Esophagus squamous epithelium (tissue), 4 donors: ENCODE results near the gene DGLUCY.

Source experiments
- CTCF ChIP-seq, 6 experiments: fragments of 450-650 bp in 4 of 6; fragments of 200-600 bp in 2 of 6; sonication (generic) in 2 of 6; IDR thresholded peaks; one replicate each; pipeline ENCODE4 v1.5.1; 2016 to 2019; ENCODE audit warnings: antibody characterized with exemption in 6 of 6, mild to moderate bottlenecking in 4 of 6, moderate library complexity in 4 of 6
- POLR2A ChIP-seq, 4 donors: fragments of 450-650 bp; IDR thresholded peaks; one replicate each; pipeline ENCODE4 v1.6.1; 2017; ENCODE audit warnings: antibody characterized with exemption in 4 of 4, mild to moderate bottlenecking in 4 of 4, moderate library complexity in 3 of 4

GRCh38 chr14:91202234-91202974, 88.5 kb downstream of the DGLUCY start:
- no peak for TF ChIP-seq CTCF (IDR thresholded peaks at IDR 0.05)
- TF ChIP-seq POLR2A (IDR thresholded peaks at IDR 0.05), result no peak
